Measurements from ENCODE around the gene P4HTM.

P4HTM gene, protein sequence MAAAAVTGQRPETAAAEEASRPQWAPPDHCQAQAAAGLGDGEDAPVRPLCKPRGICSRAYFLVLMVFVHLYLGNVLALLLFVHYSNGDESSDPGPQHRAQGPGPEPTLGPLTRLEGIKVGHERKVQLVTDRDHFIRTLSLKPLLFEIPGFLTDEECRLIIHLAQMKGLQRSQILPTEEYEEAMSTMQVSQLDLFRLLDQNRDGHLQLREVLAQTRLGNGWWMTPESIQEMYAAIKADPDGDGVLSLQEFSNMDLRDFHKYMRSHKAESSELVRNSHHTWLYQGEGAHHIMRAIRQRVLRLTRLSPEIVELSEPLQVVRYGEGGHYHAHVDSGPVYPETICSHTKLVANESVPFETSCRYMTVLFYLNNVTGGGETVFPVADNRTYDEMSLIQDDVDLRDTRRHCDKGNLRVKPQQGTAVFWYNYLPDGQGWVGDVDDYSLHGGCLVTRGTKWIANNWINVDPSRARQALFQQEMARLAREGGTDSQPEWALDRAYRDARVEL

DNA sequence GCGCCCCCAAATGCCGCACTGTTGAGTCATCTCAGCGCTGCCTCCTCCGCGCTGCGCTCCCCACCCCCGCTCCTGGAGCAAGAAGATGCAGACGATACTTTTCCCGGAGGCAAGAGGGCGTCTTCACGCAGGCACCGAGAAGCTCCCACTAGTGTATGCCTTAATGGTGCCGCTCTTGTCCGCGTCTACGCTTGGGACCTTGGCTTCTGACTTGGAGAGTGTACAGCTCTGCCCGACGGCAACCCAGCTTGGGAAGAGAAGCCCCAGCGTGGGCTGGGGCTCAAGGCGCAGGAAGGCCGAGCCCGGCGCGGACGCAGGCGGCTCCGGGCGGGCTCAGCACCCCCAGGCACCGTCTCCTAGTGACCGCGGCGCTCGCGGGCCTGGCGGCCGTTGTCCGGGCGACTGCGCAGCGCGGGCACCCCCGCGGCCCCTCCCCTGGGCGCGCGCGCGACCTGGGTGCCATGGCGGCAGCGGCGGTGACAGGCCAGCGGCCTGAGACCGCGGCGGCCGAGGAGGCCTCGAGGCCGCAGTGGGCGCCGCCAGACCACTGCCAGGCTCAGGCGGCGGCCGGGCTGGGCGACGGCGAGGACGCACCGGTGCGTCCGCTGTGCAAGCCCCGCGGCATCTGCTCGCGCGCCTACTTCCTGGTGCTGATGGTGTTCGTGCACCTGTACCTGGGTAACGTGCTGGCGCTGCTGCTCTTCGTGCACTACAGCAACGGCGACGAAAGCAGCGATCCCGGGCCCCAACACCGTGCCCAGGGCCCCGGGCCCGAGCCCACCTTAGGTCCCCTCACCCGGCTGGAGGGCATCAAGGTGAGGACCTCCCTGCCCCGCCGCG is at the start of gene P4HTM:
Gene P4HTM, plus strand, starts transcription at position 446 of the 840 bp plus-strand sequence. Its CDS starts 16 bp downstream, at position 462.
- in situ Hi-C loops (cut with HindIII; ENCODE audit: low sequenced_read_pairs) = no loop called here

DNA sequence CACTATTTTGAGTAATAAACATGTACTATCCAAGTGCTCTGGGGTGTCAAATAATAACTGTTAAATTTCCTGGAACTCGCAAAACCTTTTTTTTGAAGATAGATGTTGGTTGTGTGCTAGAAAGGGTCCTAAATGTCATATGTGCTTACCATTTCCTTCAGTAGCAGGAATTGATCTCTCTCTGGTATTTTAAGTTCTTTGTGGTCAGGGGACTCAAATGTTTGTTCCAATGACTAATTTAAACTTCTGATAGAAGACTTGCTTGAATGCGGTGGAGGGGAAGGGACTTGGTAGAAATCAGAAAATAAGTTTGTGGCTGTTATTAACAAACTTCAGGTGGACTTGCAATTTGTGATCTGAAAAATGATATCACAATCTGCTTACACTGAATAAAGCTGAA is 44.6 kb upstream of the P4HTM start:
- in situ Hi-C loops (cut with HindIII; ENCODE audit: low sequenced_read_pairs) = no loop called here

DNA sequence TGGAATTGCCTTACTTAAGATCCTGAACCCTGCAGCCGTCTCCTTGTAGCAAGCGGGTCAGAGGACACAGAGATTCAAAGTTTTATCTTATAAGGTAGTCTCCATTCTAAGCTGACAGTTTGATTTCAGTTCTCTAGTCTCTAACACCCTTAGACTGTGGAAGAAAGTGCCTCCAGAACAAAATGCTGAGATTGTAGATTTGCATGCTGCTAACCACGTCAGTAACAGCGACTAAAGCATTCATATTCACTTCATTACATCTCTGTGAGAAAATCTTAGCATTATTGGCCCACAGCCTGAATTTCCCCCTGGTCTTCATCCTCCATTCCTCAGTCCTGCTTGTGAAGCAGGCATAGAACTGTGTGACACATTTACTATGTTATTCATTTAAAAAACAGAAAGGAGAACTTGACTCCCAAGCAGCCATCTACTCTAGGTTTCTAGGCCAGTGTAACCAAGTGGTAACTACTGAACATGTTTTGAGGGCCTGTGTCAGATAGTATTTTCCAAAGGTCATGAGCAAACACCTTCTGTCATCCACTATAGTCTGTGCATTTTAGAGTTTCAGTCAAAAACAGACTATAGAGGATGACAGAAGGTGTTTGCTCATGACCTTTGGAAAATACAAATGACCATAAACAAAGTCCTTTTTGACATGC is 44.0 kb upstream of the P4HTM start:
- in situ Hi-C loops (cut with HindIII; ENCODE audit: low sequenced_read_pairs) = no loop called here

DNA sequence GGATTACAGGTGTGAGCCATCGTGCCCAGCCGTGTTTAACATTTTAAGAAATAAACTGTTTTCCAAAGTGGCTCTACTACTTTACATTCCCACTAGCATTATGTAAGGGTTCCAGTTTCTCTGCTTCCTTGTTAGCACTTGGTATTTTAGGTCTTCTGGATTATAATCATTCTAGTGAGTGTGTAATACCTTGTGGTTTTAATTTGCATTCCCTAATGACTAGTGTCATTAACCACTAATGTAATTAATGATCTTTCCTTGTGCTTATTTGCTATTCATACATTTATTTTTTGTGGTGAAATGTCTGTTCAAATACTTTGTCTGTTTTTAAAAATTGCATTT is 40.7 kb upstream of the P4HTM start:
- in situ Hi-C loops (cut with HindIII; ENCODE audit: low sequenced_read_pairs) = no loop called here

DNA sequence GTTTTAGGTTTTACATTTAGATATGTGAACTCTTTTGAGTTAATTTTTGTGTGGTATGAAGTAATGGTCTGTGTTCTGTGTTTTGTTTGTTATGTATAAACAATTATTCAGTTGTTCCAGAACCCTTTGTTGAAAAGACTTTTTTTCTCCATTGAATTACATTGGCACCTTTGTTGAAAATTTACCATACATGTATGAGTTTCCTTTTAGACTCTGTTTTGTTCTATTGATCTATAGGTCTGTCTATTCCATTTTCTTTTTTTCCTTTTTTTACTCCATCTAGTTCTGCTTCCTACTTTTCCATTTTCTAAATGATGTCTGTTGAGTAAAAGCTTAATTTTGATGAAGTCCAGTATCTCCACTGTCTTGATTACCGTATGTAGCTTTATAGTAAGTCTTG is 40.0 kb upstream of the P4HTM start:
- in situ Hi-C loops (cut with HindIII; ENCODE audit: low sequenced_read_pairs) = no loop called here

DNA sequence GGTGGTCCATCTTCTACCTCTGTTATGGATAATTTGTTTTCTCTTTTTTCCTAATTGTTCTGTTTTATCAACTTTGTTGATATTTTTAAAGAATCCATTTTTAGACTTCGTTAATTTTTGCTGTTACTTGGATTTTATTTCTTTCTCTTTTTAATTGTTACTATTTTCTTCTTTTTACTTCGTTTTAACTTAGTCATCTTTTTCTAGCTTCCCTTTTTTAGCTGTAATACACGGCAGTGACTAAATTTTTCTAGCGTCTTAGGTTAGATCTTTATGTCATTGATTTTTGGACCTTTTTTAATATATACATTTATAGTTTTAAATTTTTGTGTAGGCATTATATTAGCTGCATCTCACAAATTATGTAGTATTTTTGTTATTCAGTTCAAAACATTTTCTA is 38.3 kb upstream of the P4HTM start:
- in situ Hi-C loops (cut with HindIII; ENCODE audit: low sequenced_read_pairs) = no loop called here

DNA sequence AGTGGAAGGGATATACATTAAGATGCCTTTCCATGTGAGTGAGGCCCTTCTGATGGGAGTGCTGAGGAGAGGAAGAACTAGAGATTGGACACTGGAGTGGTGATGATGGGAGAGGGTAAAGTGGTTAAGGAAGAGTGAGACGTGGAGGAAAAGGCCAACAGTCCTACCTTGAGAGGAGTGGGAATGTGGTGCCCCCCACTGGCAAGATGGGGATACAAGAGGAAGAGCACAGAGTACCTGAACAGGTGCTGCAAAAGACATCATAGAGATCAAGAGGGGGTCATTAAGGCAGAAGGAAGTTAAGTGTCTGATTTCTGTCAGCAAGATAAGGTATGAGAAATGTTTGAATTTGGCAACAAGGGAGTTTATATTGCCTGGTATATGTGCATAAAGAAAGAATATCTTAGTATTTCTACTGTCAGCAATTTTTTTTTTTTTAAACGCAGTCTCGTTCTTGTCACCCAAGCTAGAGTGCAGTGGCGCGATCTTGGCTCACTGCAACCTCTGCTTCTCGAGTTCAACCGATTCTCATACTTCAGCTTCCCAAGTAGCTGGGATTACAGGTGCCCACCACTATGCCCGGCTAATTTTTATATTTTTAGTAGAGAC is 37.4 kb upstream of the P4HTM start:
- in situ Hi-C loops (cut with HindIII; ENCODE audit: low sequenced_read_pairs) = no loop called here

DNA sequence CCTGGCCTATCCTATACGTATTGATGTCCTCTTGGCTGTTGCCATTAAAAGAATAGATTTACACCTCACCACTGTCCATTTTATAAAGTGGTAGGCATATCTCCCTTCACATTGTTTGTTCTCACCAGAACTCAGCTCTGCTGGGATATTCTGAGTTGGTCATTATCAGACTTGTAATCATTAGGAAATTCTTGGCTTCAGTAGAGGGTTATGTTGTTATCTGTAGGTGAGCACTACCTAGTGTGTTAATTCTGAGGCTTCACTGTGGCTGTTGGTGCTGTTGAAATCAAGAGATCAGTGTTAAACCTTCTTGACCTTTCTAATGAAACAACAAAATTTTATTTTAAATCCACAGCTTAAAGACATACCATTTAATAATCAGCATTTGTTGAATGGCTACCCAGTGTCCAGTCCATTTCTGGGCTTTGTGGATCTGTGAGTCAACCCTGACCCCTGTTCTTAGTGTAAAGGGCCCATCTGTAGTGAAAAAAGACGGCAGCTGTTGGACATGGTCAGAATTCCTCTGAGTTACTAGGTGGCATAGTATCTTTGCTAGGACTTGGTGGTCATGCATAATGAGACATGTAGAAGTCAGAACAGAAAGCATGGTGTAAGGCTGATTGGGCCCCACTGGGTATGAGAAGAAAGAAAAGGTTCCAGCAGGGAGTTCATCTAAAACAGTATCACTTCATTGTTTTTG is 32.9 kb upstream of the P4HTM start:
- in situ Hi-C loops (cut with HindIII; ENCODE audit: low sequenced_read_pairs) = no loop called here

DNA sequence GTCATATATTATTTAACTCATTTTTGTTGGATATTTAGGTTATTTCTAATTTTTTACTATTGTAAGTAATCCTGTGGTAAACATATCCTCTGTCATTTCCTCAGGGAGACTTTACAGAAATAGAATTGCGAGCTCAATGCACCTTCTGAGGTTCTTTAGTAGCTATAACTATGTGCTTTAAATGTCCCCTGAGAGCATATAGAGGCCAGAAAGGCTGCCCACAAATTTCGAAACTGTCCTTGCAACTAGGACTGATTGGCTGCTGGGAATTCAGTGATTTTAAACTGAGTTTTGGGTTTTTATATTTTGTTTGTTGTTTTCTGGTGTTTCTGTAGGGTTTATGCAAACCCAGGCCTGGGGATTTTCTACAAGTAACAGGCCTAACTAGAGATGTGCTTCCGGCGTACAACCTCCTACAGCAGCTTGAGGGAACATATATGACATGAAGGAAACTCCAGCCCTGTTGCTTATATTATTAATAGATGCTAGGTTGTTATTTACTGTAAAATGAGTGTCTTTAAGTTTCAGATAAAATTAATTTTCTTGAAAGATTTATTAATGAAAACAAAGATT is 29.1 kb upstream of the P4HTM start:
- in situ Hi-C loops (cut with HindIII; ENCODE audit: low sequenced_read_pairs) = no loop called here

DNA sequence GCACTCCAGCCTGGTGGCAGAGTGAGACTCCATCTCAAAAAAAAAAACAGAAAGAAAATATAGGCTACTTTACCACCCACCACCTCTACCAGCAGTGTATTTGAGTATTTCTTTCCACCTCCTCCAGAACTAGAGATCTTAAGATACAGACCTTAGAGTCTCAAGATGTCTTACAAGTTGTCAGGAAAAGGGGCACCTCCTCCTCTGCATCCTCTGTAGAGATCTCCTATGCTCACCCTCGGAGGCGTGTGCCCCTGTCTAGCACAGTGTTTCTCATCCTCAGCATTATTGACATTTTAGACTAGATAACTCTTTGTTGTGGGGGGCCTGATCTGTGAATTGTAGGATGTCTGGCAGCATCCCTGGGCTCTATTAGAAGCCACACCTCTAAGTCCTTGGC is 27.7 kb upstream of the P4HTM start:
- in situ Hi-C loops (cut with HindIII; ENCODE audit: low sequenced_read_pairs) = no loop called here

DNA sequence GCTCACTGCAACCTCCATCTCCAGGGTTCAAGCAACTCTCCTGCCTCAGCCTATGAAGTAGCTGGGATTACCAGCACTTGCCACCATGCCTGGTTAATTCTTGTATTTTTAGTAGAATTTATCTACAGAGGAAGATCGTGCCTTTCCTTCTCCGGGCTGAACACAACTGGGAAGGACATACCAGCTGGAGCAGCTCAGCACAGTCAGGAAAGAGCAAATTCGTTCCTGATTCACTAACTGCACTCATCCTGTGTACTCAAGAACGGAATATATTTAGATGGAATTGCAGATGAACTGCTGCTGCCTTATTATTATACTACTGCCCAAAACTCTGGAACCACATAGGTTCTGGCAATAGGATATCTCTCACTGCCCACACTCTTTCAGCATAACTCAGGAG is 27.1 kb upstream of the P4HTM start:
- in situ Hi-C loops (cut with HindIII; ENCODE audit: low sequenced_read_pairs) = no loop called here

DNA sequence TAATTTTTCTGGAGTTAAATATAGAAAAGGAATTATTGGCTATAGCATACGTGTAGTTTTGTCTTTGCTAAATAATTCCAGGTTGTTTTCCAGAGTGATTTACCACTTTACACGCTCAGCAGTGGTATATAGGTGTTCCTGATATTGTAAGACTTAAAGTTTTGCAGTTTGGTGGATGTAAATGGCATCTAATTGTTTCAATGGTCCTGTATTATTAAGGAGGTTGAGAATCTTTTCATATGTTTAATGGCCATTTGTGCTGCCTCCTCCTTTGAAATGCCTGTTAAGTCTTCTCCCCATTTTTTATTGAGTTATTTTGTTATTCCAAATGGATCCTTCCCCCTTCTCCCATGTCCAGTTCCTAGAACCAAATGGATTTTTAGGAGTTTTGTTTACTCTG is 26.4 kb upstream of the P4HTM start:
- in situ Hi-C loops (cut with HindIII; ENCODE audit: low sequenced_read_pairs) = no loop called here

DNA sequence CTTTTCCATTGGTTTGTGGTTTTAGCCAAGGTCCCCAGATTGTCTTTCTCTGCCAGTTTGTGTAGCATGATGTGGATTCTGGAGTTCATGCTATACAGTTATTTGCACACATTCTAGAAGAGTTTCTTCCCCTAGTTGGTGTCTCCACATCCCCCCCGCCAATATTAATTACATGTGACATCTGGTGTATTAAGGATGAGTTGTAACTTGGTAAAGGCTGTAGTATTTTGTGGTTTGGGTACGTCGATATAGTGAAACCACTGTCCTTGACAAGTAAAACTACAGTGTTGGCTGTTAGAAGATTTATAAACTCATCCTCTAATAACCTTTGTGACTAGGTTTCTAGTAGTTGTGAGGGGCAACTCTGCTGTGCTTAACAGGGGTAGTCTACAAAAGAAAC is 23.7 kb upstream of the P4HTM start:
- in situ Hi-C loops (cut with HindIII; ENCODE audit: low sequenced_read_pairs) = no loop called here

DNA sequence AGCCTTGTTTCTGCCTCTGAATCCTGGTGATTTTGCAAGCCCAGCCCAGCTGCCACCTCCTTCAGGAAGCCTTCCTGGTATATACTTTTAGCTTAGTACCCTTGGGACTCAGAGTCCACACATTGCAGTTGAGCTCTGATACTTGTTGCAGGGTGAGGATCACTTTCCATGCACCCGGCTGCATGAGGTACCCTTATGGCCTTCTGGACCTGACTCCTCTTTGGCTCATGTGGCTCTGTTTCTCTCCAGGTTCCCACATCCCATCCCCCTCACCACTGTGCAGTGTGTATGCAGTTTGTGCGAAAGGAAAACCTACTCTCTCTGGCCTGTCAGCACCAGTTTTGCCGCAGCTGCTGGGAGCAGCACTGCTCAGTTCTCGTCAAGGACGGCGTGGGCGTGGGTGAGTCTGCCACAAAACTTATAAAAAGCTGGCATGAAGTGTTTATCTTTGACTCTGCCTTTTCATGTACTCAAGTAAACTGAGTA is 23.1 kb upstream of the P4HTM start:
- in situ Hi-C loops (cut with HindIII; ENCODE audit: low sequenced_read_pairs) = no loop called here

DNA sequence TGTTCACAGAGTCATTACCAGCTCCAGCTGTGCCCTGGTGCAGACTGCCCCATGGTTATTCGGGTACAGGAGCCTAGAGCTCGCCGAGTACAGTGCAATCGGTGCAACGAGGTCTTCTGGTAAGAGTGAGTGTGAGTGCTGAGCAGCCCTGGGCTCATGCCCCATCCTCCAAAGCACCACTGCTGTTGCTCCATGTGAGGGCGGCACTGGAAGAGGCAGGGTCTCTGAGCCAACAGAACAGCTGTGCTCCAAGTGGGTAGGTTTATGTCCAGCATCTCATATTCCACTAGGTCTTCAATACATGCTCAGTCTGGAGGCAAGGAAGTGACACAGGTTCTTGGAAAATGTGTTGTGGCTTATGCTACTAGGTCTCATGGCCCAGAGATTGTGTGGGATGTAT is 19.5 kb upstream of the P4HTM start:
- in situ Hi-C loops (cut with HindIII; ENCODE audit: low sequenced_read_pairs) = no loop called here

DNA sequence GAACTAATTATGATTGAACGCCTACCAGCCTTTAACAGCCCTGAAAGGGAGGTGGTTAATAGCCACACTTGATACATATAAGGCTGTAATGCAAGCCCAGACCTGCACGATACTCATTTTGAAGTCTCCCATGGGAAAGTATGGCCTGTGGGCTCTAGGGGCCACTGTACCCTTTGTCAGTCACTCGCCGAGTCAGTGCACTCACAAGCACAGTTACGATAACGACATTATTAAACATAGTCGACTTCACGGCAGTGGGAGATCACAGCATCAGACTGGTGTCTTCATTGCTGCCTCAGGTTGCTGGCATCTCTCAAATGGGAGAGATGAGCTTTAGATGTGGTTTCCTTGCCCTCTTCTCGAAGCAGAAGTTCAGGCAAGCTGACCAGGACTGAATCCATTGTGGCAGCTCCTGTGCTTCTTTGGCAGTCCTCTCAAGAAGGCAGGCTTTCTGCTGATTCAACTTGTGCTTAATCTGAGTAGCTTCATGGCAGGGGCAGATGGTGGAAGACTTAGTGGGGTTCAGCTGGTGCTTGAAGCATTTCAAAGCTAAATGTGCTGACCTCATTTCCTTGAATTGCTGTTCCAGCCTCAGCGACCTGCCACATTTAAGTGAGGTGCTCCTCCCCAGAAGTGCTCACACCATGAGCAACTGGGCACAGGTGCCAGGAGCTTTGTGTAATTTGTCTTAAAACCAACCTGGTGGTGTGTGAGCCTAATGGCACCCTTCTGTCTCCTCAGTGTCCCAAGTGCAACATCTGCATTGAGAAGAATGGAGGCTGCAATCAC is 15.8 kb upstream of the P4HTM start:
- in situ Hi-C loops (cut with HindIII; ENCODE audit: low sequenced_read_pairs) = no loop called here

DNA sequence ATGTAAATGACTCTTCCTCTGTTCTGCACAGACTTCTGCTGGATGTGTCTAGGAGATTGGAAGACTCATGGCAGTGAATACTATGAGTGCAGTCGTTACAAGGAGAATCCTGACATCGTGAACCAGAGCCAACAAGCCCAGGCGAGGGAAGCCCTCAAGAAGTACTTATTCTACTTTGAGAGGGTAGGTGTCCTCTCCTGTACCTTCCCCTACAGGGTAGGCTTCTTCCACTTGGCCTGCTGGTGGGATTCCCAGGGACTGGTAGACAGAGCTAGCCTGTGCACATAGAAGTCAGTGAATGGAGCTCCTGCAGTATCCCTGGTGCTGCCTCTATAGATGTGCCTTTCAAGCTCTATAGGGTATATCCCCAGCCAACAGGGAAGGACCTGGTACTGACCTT is 10.6 kb upstream of the P4HTM start:
- in situ Hi-C loops (cut with HindIII; ENCODE audit: low sequenced_read_pairs) = no loop called here

DNA sequence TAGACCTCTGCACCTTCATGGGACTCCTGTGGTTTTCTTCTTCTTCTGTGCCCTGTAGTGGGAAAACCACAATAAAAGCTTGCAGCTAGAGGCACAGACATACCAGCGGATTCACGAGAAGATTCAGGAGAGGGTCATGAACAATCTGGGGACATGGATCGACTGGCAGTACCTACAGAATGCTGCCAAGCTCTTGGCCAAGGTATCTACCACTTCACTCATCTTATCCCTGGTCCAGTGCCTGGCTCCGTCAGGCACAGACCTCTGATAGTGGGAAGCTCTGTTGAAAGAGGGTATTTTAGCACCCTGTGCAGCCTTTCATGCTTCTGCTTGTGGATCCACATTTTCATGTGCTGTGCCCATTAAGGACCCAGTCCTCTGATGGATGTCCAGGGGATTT is 9.7 kb upstream of the P4HTM start:
- in situ Hi-C loops (cut with HindIII; ENCODE audit: low sequenced_read_pairs) = no loop called here

DNA sequence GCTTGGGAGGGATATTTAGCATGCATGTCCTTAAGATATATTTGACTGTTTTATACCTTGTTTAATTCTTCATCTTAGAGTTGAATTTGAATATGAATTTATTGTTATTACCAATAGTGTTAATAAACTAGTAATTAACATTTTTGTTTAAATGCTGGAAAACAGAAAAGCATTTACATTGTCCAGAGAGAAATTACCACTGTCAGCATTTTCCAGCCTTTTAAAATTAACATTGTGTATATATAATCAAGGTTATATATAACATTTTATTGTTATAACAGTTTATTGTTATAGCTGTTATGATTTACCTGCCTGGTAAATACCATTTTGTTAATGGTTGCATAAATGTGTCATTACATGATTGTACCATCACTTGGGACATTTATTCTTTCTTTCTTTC is 8.0 kb upstream of the P4HTM start:
- in situ Hi-C loops (cut with HindIII; ENCODE audit: low sequenced_read_pairs) = no loop called here
